T-helper 2 cell treated with Interferon-gamma antibody and Interleukin-4, amounts not matched to agents 5 μg/mL and 100 μg/mL, for 36 hours (primary cell): ENCODE results near the gene CTSC.
"Not testable (repeated sequence)": the region's sequence is repeated elsewhere in the genome, so short reads cannot be mapped to it uniquely, and the experiment has no call there.

Source experiments
- DNase-seq: peaks from one replicate; pipeline ENCODE4 v3.0.0; 2021; ENCODE audit warnings: low spot score
- H3K27ac Mint-ChIP-seq: one replicate; pipeline ENCODE4 v1.8.0; 2021; ENCODE audit warnings: mild to moderate bottlenecking, mixed read lengths
- H3K27me3 Mint-ChIP-seq: one replicate; pipeline ENCODE4 v1.8.0; 2021; ENCODE audit warnings: low read depth, mixed read lengths
- H3K36me3 Mint-ChIP-seq: one replicate; pipeline ENCODE4 v1.8.0; 2021; ENCODE audit warnings: low read depth, mixed read lengths
- H3K4me1 Mint-ChIP-seq: one replicate; pipeline ENCODE4 v1.8.0; 2021; ENCODE audit warnings: low read depth, mixed read lengths
- H3K4me3 Mint-ChIP-seq: one replicate; pipeline ENCODE4 v1.8.0; 2022; ENCODE audit warnings: mild to moderate bottlenecking, moderate library complexity, mixed read lengths
- H3K9me3 Mint-ChIP-seq: one replicate; pipeline ENCODE4 v1.8.0; 2021; ENCODE audit warnings: mixed read lengths

Gene CTSC

GRCh38 chr11:88340366-88340935, 2.9 kb upstream of the CTSC start:
- no peaks in the 10 kb centered on the region for H3K9me3 Mint-ChIP-seq
- H3K36me3 Mint-ChIP-seq = peaks cover 20% of the 10 kb centered on the region
- H3K27ac Mint-ChIP-seq = no peak overlapping the region
- H3K4me1 Mint-ChIP-seq = peaks cover 47% of the 10 kb centered on the region
- DNase-seq = no peak
- no peaks in the 10 kb centered on the region for H3K27me3 Mint-ChIP-seq
- no peak overlapping the region for H3K4me3 Mint-ChIP-seq

DNA sequence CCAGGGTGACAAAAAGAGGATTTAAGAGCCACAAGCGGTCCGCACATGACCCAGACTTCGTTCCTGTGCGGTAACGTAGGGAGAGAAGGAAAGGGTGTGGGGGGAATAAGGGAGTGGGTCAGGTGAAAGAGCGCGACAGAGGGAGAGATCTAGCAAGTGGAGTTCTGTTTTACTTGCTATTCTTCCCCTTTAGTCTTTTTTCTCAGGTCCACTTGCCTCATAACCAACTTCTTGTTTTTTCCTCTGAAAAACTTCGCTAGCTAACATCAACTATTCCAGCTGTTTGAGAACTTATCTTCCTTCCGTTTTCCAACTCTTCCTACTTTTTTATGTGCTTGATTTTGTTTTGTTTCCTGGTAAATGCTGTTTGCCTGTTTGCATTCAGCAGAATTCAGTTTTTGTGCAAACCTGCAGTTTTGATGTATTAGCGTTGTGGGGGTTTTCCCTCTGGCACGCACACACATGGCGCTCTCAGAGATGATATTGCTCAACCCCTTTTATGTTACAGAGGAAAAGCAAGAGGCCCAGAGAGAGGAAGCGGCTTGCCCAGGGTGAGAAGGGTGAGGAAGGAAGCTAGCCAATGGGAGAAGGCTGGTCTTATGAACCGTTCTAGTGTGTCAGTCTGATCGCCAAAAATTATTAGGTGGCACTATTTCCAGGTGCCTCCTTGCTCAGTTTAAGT, 592 bp upstream of the CTSC start:
- Mint-ChIP-seq H3K4me3 (peak overlapping the region; percentile 99), H3K27me3 (no peaks in the 10 kb centered on the region), H3K9me3 (no peaks in the 10 kb centered on the region), H3K27ac (peak overlapping the region; percentile 96), H3K4me1 (peaks cover 54% of the 10 kb centered on the region), H3K36me3 (peaks cover 38% of the 10 kb centered on the region)
- DNase-seq = peak; percentile 48

GRCh38 chr11:88335284-88335683, 2.3 kb downstream of the CTSC start:
- H3K4me1 Mint-ChIP-seq = peaks cover 58% of the 10 kb centered on the region
- H3K9me3 Mint-ChIP-seq = no peaks in the 10 kb centered on the region
- peak overlapping the region; percentile 99 for H3K4me3 Mint-ChIP-seq
- no peaks in the 10 kb centered on the region for H3K27me3 Mint-ChIP-seq
- no peak for DNase-seq
- peak overlapping the region; percentile 71 for H3K27ac Mint-ChIP-seq
- peaks cover 58% of the 10 kb centered on the region for H3K36me3 Mint-ChIP-seq

- Mint-ChIP-seq H3K4me3 (peak overlapping the region; percentile 67), H3K9me3 (no peaks in the 10 kb centered on the region), H3K4me1 (peaks cover 61% of the 10 kb centered on the region), H3K27ac (no peak overlapping the region), H3K27me3 (no peaks in the 10 kb centered on the region), H3K36me3 (peaks cover 66% of the 10 kb centered on the region)
- no peak for DNase-seq
Observed at GRCh38 chr11:88333862-88334261, 3.7 kb downstream of the CTSC start.

DNA sequence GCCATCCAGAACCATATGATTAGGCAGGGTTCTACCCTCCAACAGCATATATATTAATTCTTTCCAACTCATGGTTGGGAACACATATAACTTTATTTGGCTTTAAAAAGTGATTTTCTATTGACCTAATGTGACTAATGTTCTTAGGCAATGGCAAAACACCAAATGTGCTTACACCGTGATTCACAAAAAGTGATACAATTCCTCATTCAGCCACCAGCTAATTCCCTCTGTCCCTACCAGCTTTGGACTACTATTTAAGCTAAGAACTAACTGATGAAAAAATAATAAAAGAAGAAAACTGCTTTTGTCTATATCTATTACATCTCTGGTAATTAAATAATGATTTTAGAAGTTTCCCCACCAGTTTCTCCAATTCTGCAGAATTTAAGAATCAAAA, 4.7 kb downstream of the CTSC start:
- H3K4me3 Mint-ChIP-seq = peak overlapping the region; percentile 21
- H3K4me1 Mint-ChIP-seq = peaks cover 59% of the 10 kb centered on the region
- no peak for DNase-seq

GRCh38 chr11:88330826-88331428, 6.6 kb downstream of the CTSC start:
- H3K27ac Mint-ChIP-seq = no peak overlapping the region
- DNase-seq = no peak
- H3K36me3 Mint-ChIP-seq = peaks cover 83% of the 10 kb centered on the region
- no peaks in the 10 kb centered on the region for H3K27me3 Mint-ChIP-seq
- no peaks in the 10 kb centered on the region for H3K9me3 Mint-ChIP-seq
- H3K4me1 Mint-ChIP-seq = peaks cover 74% of the 10 kb centered on the region
- H3K4me3 Mint-ChIP-seq = no peak overlapping the region

More for the DNA sequence above, 4.7 kb downstream of the CTSC start:
- Mint-ChIP-seq H3K27ac (no peak overlapping the region), H3K27me3 (no peaks in the 10 kb centered on the region), H3K9me3 (no peaks in the 10 kb centered on the region), H3K36me3 (peaks cover 67% of the 10 kb centered on the region)

- no peak overlapping the region for H3K27ac Mint-ChIP-seq
- H3K36me3 Mint-ChIP-seq = peaks cover 83% of the 10 kb centered on the region
- H3K27me3 Mint-ChIP-seq = no peaks in the 10 kb centered on the region
- no peaks in the 10 kb centered on the region for H3K9me3 Mint-ChIP-seq
- H3K4me3 Mint-ChIP-seq = no peak overlapping the region
- no peak for DNase-seq
- H3K4me1 Mint-ChIP-seq = peaks cover 75% of the 10 kb centered on the region
Observed at GRCh38 chr11:88329563-88330250, 7.8 kb downstream of the CTSC start.

DNA sequence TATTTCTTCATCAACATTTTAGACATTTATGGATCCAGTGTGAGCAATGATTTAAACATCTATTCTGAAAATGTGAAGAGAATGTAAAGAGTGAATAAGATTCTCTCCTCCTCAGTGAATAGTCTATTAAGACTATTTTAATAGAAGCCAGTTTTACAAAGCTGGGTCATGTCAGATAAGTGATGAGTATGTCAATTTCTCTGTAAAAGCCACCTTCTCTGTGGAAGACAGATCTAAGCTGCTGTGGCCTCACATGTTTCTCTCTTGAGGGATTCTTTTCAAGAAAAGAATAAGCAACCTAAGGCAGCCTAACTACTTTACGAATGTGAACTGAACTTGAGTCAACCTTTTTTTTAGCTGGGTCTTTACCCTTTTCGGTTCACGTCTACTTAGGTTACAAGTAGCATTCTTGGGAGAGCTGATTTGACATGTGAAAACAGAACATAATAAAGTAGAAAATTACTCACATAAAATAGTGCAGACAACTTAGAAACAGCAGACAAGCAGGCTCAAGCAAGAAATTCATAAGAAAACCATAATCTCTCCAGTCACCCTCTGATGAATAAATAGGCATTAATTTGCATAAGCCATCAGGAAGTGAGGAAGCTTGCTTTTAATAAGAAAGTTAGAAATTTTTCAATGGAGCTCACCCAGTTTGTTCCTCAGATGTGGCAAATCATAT, 9.9 kb downstream of the CTSC start:
- H3K4me3 Mint-ChIP-seq = no peak overlapping the region
- H3K27me3 Mint-ChIP-seq = no peaks in the 10 kb centered on the region
- no peak overlapping the region for H3K27ac Mint-ChIP-seq
- H3K4me1 Mint-ChIP-seq = peaks cover 81% of the 10 kb centered on the region
- peaks cover 87% of the 10 kb centered on the region for H3K36me3 Mint-ChIP-seq
- no peaks in the 10 kb centered on the region for H3K9me3 Mint-ChIP-seq
- no peak for DNase-seq

DNA sequence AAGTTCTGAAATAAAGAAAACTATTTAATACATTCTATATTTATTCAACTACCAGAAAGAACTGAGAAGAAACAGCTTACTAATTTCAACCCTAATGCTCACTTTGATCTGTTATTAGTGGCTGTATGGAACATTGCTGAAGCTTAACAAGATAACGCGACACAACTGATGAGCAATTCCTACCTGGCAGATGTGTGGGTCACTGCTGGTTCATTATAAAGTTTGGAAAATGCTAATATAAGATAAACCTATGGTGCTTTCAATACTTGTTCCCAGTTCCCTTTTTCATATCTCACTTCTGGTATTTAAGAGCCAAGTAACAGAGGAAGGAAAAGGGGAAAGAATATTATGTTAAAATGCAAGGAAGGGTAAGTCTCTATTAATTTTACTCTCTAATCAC, 10.5 kb downstream of the CTSC start:
- Mint-ChIP-seq H3K36me3 (peaks cover 90% of the 10 kb centered on the region), H3K4me3 (no peak overlapping the region), H3K27ac (no peak overlapping the region), H3K4me1 (peaks cover 84% of the 10 kb centered on the region), H3K27me3 (no peaks in the 10 kb centered on the region), H3K9me3 (no peaks in the 10 kb centered on the region)
- no peak for DNase-seq

DNA sequence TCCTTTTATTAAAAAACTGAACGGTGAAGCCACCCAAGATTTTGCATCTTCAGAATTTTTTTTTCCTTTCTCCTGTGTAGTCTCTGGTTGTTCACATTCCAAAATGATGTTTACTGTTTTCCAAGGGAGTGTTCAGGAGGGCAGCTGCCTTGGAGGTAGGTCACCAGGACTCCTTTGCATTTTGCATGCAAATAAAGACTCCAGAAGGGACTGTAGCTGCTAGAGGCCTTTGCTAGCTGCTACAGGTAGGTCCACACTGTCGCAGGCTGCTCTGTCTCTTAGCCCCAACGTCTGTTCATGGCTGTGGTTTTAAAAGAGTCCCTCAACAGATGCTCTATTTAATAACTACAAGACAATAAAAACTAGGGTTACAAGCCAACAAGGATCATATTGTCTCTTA, 11.4 kb downstream of the CTSC start:
- peak overlapping the region; percentile 36 for H3K27ac Mint-ChIP-seq
- peaks cover 90% of the 10 kb centered on the region for H3K36me3 Mint-ChIP-seq
- H3K4me1 Mint-ChIP-seq = peaks cover 79% of the 10 kb centered on the region

GRCh38 chr11:88324562-88325345, 12.8 kb downstream of the CTSC start:
- H3K27ac Mint-ChIP-seq = peak overlapping the region; percentile 66
- H3K4me3 Mint-ChIP-seq = peak overlapping the region; percentile 54
- H3K4me1 Mint-ChIP-seq = peaks cover 74% of the 10 kb centered on the region
- peaks cover 4% of the 10 kb centered on the region for H3K9me3 Mint-ChIP-seq
- no peaks in the 10 kb centered on the region for H3K27me3 Mint-ChIP-seq
- DNase-seq = no peak
- H3K36me3 Mint-ChIP-seq = peaks cover 91% of the 10 kb centered on the region

More for the DNA sequence above, 11.4 kb downstream of the CTSC start:
- peak overlapping the region; percentile 39 for H3K4me3 Mint-ChIP-seq
- no peaks in the 10 kb centered on the region for H3K27me3 Mint-ChIP-seq
- no peak for DNase-seq
- peaks cover 4% of the 10 kb centered on the region for H3K9me3 Mint-ChIP-seq

- Mint-ChIP-seq H3K4me1 (peaks cover 60% of the 10 kb centered on the region), H3K36me3 (peaks cover 83% of the 10 kb centered on the region)
- H3K27ac Mint-ChIP-seq, H3K9me3 Mint-ChIP-seq, DNase-seq, H3K4me3 Mint-ChIP-seq, H3K27me3 Mint-ChIP-seq: not testable (repeated sequence)
Observed at GRCh38 chr11:88322881-88323280, 14.7 kb downstream of the CTSC start.

DNA sequence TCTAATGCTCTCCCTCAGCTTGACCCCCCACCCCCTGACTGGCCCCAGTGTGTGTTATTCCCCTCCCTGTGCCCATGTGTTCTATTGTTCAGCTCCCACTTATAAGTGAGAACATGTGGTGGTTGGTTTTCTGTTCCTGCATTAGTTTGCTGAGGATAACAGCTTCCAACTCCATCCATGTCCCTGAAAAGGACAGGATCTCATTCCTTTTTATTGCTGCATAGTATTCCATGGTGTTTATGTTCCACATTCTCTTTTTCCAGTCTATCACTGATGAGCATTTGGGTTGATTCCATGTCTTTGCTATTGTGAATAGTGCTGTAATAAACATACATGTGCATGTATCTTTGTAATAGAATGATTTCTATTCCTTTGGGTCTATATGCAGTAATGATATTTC, 16.1 kb downstream of the CTSC start:
- H3K4me1 Mint-ChIP-seq = peaks cover 51% of the 10 kb centered on the region
- not testable (repeated sequence) for H3K4me3 Mint-ChIP-seq, H3K27me3 Mint-ChIP-seq, H3K9me3 Mint-ChIP-seq, H3K27ac Mint-ChIP-seq, DNase-seq
- H3K36me3 Mint-ChIP-seq = peaks cover 72% of the 10 kb centered on the region
